ENCODE results near the gene GALNT12.

GALNT12 gene

GRCh38 chr9:98796364-98797101 is 10.9 kb upstream of the GALNT12 start, which contains the start of gene ANKS6:
Gene ANKS6, minus strand, starts transcription at chr9:98796555. Its CDS starts 64 bp downstream, at chr9:98796491.
- H3K4me1 ChIP-seq (ENCODE audit: control insufficient read depth, insufficient read depth, low read length): peaks cover 23% of the 10 kb centered on the region

GRCh38 chr9:98797491-98797890 is 10.0 kb upstream of the GALNT12 start:
- H3K4me1 ChIP-seq (ENCODE audit: control insufficient read depth, insufficient read depth, low read length): peaks cover 15% of the 10 kb centered on the region

More at GRCh38 chr9:98796364-98797101, 10.9 kb upstream of the GALNT12 start, which contains the start of gene ANKS6:
- H3K36me3 ChIP-seq (ENCODE audit: control insufficient read depth, insufficient read depth, low read length): no peaks in the 10 kb centered on the region
- H3K27me3 ChIP-seq (ENCODE audit: control insufficient read depth, insufficient read depth, low read length): no peaks in the 10 kb centered on the region
- no peaks in the 10 kb centered on the region for H3K9me3 ChIP-seq (ENCODE audit: control insufficient read depth, low read length)
- peak within 1 kb of the TSS; percentile 58 for H3K4me3 ChIP-seq (ENCODE audit: low read length)
- H3K9ac ChIP-seq (ENCODE audit: low read length): peak within 1 kb of the TSS; percentile 85

GRCh38 chr9:98798254-98798653 is 9.2 kb upstream of the GALNT12 start:
- Histone ChIP-seq H3K4me1 (ENCODE audit: control insufficient read depth, insufficient read depth, low read length) (peaks cover 11% of the 10 kb centered on the region), H3K36me3 (ENCODE audit: control insufficient read depth, insufficient read depth, low read length) (no peaks in the 10 kb centered on the region), H3K9ac (ENCODE audit: low read length) (no peak overlapping the region), H3K27me3 (ENCODE audit: control insufficient read depth, insufficient read depth, low read length) (no peaks in the 10 kb centered on the region), H3K4me3 (ENCODE audit: low read length) (no peak overlapping the region), H3K9me3 (ENCODE audit: control insufficient read depth, low read length) (no peaks in the 10 kb centered on the region)

More at GRCh38 chr9:98797491-98797890, 10.0 kb upstream of the GALNT12 start:
- Histone ChIP-seq H3K4me3 (ENCODE audit: low read length) (no peak overlapping the region), H3K9me3 (ENCODE audit: control insufficient read depth, low read length) (no peaks in the 10 kb centered on the region), H3K27me3 (ENCODE audit: control insufficient read depth, insufficient read depth, low read length) (no peaks in the 10 kb centered on the region), H3K9ac (ENCODE audit: low read length) (no peak overlapping the region), H3K36me3 (ENCODE audit: control insufficient read depth, insufficient read depth, low read length) (no peaks in the 10 kb centered on the region)

GRCh38 chr9:98801561-98801960 is 5.9 kb upstream of the GALNT12 start:
- peaks cover 4% of the 10 kb centered on the region for H3K9me3 ChIP-seq (ENCODE audit: control insufficient read depth, low read length)
- peaks cover 15% of the 10 kb centered on the region for H3K4me1 ChIP-seq (ENCODE audit: control insufficient read depth, insufficient read depth, low read length)
- no peak overlapping the region for H3K9ac ChIP-seq (ENCODE audit: low read length)
- no peaks in the 10 kb centered on the region for H3K27me3 ChIP-seq (ENCODE audit: control insufficient read depth, insufficient read depth, low read length)
- H3K4me3 ChIP-seq (ENCODE audit: low read length): no peak overlapping the region
- H3K36me3 ChIP-seq (ENCODE audit: control insufficient read depth, insufficient read depth, low read length): no peaks in the 10 kb centered on the region

GRCh38 chr9:98801969-98802371 is 5.5 kb upstream of the GALNT12 start:
- H3K4me1 ChIP-seq (ENCODE audit: control insufficient read depth, insufficient read depth, low read length): peaks cover 15% of the 10 kb centered on the region

GRCh38 chr9:98804083-98804482 is 3.4 kb upstream of the GALNT12 start:
- H3K27me3 ChIP-seq (ENCODE audit: control insufficient read depth, insufficient read depth, low read length): no peaks in the 10 kb centered on the region
- peaks cover 4% of the 10 kb centered on the region for H3K9me3 ChIP-seq (ENCODE audit: control insufficient read depth, low read length)
- H3K4me3 ChIP-seq (ENCODE audit: low read length): no peak overlapping the region
- no peak overlapping the region for H3K9ac ChIP-seq (ENCODE audit: low read length)
- no peaks in the 10 kb centered on the region for H3K36me3 ChIP-seq (ENCODE audit: control insufficient read depth, insufficient read depth, low read length)
- H3K4me1 ChIP-seq (ENCODE audit: control insufficient read depth, insufficient read depth, low read length): peaks cover 28% of the 10 kb centered on the region

More at GRCh38 chr9:98801969-98802371, 5.5 kb upstream of the GALNT12 start:
- peaks cover 4% of the 10 kb centered on the region for H3K9me3 ChIP-seq (ENCODE audit: control insufficient read depth, low read length)
- no peaks in the 10 kb centered on the region for H3K36me3 ChIP-seq (ENCODE audit: control insufficient read depth, insufficient read depth, low read length)
- H3K27me3 ChIP-seq (ENCODE audit: control insufficient read depth, insufficient read depth, low read length): no peaks in the 10 kb centered on the region
- no peak overlapping the region for H3K9ac ChIP-seq (ENCODE audit: low read length)
- no peak overlapping the region for H3K4me3 ChIP-seq (ENCODE audit: low read length)

- Histone ChIP-seq H3K36me3 (ENCODE audit: control insufficient read depth, insufficient read depth, low read length) (no peaks in the 10 kb centered on the region), H3K4me3 (ENCODE audit: low read length) (no peak overlapping the region), H3K9me3 (ENCODE audit: control insufficient read depth, low read length) (peaks cover 4% of the 10 kb centered on the region), H3K4me1 (ENCODE audit: control insufficient read depth, insufficient read depth, low read length) (peaks cover 42% of the 10 kb centered on the region), H3K9ac (ENCODE audit: low read length) (no peak overlapping the region), H3K27me3 (ENCODE audit: control insufficient read depth, insufficient read depth, low read length) (no peaks in the 10 kb centered on the region)
Observed at GRCh38 chr9:98805506-98806272, 1.8 kb upstream of the GALNT12 start.

GRCh38 chr9:98806394-98807035 is 955 bp upstream of the GALNT12 start:
- no peaks in the 10 kb centered on the region for H3K27me3 ChIP-seq (ENCODE audit: control insufficient read depth, insufficient read depth, low read length)
- H3K4me3 ChIP-seq (ENCODE audit: low read length): no peak overlapping the region
- peak overlapping the region; percentile 24 for H3K9ac ChIP-seq (ENCODE audit: low read length)
- H3K36me3 ChIP-seq (ENCODE audit: control insufficient read depth, insufficient read depth, low read length): no peaks in the 10 kb centered on the region
- peaks cover 4% of the 10 kb centered on the region for H3K9me3 ChIP-seq (ENCODE audit: control insufficient read depth, low read length)
- peaks cover 49% of the 10 kb centered on the region for H3K4me1 ChIP-seq (ENCODE audit: control insufficient read depth, insufficient read depth, low read length)

- no peaks in the 10 kb centered on the region for H3K36me3 ChIP-seq (ENCODE audit: control insufficient read depth, insufficient read depth, low read length)
- peak overlapping the region; percentile 49 for H3K4me3 ChIP-seq (ENCODE audit: low read length)
- peak overlapping the region; percentile 77 for H3K9ac ChIP-seq (ENCODE audit: low read length)
- peaks cover 49% of the 10 kb centered on the region for H3K4me1 ChIP-seq (ENCODE audit: control insufficient read depth, insufficient read depth, low read length)
- peaks cover 4% of the 10 kb centered on the region for H3K9me3 ChIP-seq (ENCODE audit: control insufficient read depth, low read length)
- no peaks in the 10 kb centered on the region for H3K27me3 ChIP-seq (ENCODE audit: control insufficient read depth, insufficient read depth, low read length)
Observed at GRCh38 chr9:98807814-98808195, 335 bp downstream of the GALNT12 start.

GRCh38 chr9:98808411-98808815 is 943 bp downstream of the GALNT12 start:
- Histone ChIP-seq H3K9me3 (ENCODE audit: control insufficient read depth, low read length) (peaks cover 4% of the 10 kb centered on the region), H3K27me3 (ENCODE audit: control insufficient read depth, insufficient read depth, low read length) (no peaks in the 10 kb centered on the region), H3K4me3 (ENCODE audit: low read length) (peak overlapping the region; percentile 49), H3K9ac (ENCODE audit: low read length) (peak overlapping the region; percentile 77), H3K4me1 (ENCODE audit: control insufficient read depth, insufficient read depth, low read length) (peaks cover 49% of the 10 kb centered on the region), H3K36me3 (ENCODE audit: control insufficient read depth, insufficient read depth, low read length) (no peaks in the 10 kb centered on the region)

GRCh38 chr9:98808875-98809274 is 1.4 kb downstream of the GALNT12 start:
- Histone ChIP-seq H3K9me3 (ENCODE audit: control insufficient read depth, low read length) (no peaks in the 10 kb centered on the region), H3K4me1 (ENCODE audit: control insufficient read depth, insufficient read depth, low read length) (peaks cover 49% of the 10 kb centered on the region), H3K4me3 (ENCODE audit: low read length) (peak overlapping the region; percentile 49), H3K27me3 (ENCODE audit: control insufficient read depth, insufficient read depth, low read length) (no peaks in the 10 kb centered on the region), H3K9ac (ENCODE audit: low read length) (peak overlapping the region; percentile 77), H3K36me3 (ENCODE audit: control insufficient read depth, insufficient read depth, low read length) (no peaks in the 10 kb centered on the region)
